HG03575 (cell line): ENCODE results near the gene ANAPC2.

Experiments
- ATAC-seq: cut with Tn5 transposase; IDR thresholded peaks from one replicate; pipeline ENCODE4 v1.9.1; 2021; ENCODE audit not compliant: unreplicated experiment, insufficient number of reproducible peaks, low FRiP score; ENCODE audit errors: extremely low read depth

The ANAPC2 gene

DNA sequence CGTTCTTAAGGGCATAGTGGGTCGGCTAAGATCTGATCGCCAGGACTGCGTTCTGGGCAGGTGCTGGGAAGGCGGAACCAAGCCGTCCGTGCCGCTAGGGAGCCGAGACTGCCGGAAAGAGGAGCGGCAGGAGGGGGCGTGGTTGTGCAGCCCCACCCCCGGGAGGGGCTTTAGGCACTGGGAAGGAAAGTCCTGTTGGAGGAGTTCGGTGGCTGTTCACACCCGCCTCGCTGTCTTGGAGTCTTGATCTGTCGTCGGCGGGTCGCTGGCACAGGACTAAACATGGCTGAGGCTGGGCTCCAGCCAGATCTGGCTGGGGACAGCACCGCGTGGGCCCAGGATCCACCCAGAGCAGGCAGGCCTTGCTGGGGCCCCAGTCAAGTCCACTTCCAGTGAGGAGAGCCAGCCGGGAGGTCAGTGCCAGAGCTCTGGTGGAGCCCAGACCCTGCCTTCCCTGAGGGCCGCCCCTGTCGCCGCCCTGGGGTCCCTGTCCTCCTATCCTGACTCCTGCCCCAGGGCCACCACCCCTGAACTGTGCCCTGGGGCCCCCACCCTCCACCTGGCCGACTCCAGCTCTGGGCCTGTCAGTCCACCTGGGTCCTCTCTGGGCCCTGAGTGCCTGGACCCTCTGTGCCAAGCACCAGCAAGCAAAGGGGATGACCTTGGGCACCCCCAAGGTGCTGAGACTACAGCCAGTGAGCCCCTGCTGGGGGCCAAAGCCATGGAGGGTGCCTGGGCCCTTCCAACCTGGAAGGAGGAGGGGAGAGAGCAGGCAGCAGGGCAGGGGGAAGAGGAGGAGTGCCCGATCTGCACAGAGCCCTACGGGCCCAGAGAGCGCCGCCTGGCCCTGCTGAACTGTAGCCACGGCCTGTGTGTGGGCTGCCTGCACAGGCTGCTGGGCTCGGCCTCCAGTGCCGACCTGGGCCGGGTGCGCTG is 29.2 kb upstream of the ANAPC2 start:
- ATAC-seq, result no peak

DNA sequence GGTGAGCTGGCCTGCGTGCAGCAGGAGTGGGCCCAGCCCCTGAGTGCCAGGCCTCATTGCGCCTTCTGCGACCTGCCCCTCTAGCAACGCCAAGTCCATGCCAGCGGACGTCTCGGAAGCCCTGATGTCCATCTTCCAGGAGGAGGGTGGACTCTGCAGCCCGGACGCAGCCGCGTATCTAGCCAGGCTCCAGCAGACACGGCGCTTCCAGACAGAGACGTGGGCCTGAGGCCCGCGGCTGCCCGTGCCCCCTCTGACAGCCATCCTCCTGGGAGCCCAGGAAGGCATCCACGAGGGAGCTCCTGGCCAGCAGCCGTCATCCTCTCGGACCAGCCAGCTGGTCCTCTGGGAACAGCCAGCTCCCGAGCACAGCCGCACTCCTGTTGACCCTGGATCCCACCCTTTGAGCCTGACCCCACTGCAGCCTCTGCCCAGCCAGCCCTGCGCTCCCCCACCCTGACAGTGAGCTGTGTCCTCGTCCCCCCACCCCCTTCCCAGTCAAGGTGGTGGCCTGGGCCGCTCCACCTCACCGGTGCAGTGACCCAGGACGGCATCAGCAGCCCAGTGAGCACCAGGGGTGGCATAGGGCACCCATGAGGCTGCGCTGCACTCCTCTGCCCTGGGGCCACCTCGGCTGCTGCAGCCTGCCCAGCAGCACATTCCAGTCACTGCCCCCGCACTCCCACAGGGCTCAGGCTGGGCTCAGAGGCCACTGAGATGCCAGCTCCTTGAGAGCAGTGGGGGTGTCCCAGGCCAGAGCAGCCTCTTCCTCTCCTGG is 28.0 kb upstream of the ANAPC2 start:
- no peak for ATAC-seq

DNA sequence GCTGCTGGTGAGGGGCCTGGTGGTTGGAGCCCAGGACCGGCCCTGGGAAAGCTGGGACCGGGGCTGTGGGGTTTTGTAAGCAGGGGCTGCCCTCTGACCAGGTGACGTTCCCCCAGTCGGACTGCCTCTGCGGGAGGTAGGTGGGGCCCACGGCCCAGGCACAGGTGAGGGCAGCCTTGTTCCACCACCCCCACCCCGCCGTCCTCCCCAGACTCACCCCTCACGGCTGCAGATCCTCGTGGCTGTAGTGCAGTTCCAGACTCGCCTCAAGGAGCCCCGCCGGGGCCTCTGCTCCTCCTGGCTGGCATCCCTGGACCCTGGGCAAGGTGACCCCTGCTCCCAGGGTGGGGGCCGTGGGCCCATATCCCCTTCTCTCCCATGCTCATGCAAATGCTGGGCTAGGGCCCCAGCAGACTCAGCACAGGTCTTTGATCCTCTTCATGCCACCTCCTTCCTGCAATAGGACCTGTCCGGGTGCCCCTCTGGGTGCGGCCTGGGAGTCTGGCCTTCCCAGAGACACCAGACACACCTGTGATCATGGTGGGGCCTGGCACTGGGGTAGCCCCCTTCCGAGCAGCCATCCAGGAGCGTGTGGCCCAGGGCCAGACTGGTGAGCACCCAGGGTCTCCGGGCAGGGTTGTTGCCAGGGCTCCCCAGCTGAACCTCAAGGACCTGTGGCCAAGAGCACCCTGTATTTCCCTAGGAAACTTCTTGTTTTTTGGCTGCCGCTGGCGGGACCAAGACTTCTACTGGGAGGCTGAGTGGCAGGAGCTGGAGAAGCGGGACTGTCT is 27.0 kb upstream of the ANAPC2 start:
- ATAC-seq, result no peak

DNA sequence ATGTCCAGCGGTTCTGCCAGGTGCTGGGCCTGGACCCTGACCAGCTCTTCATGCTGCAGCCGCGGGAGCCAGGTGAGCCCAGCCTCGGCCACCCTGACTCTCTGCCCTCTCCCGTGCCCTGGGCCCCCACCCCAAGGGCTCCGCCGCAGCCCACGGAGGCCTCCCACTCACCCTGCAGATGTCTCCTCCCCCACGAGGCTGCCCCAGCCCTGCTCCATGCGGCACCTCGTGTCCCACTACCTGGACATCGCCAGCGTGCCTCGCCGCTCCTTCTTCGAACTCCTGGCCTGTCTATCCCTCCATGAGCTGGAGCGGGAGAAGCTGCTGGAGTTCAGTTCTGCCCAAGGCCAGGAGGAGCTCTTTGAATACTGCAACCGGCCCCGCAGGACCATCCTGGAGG is 26.3 kb upstream of the ANAPC2 start:
- ATAC-seq, result no peak

DNA sequence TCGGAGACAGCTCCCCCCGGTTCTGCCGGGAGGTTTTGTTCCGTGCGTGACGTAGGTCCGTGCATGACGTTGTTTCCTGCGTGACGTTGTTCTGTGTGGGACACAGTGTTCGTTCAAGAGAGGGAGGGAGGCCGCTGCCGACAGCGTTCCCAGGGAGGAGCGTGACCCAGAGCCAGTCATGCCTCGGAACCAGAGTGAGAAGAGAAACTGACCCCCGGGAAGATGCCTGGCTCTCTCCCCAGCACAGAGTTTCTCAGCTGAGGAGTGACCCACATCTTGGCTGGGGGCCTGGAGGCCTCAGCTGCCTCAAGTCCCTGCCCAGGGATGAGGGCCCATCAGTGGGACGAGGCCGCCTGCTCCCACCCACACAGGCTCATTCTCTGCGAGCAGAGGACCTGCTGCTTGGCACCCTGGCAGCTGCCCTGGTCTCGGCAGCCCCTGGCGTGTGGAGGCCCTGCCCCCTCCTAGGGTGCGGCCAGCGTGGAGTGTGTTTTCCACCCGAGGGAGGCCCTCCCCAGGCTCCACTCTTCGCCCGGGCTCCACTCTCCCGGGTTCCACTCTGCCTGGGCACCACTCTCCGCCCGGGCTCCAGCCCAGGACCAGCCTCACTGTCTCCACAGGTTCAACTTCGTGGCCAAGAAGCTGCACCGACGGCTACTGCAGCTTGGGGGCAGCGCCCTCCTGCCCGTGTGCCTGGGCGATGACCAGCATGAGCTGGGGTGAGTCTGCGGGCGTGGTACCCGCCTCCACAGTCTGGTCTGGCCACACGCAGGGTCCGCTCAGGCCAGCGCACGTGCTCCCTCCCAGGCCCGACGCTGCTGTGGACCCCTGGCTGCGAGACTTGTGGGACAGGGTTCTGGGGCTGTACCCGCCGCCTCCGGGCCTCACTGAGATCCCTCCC is 25.1 kb upstream of the ANAPC2 start:
- no peak for ATAC-seq

DNA sequence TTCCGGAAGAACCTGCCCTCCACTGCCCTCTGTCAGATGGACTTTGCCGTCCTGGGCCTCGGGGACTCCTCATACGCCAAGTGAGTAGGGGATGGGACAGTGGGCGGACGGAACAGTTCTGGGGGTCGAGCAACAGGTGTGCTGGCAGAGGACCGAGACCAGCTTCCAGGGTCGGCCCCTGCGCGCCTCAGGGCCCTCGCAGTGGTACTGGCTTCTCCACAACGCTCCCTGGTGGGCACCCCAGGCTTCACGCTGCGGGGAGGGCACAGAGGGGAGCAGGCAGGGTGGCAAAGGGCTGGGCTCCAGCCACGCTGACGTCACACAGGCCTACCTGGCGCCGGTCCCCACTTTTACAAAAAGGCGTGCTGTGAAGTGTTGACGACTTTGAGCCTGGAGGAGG is 24.2 kb upstream of the ANAPC2 start:
- no peak for ATAC-seq

DNA sequence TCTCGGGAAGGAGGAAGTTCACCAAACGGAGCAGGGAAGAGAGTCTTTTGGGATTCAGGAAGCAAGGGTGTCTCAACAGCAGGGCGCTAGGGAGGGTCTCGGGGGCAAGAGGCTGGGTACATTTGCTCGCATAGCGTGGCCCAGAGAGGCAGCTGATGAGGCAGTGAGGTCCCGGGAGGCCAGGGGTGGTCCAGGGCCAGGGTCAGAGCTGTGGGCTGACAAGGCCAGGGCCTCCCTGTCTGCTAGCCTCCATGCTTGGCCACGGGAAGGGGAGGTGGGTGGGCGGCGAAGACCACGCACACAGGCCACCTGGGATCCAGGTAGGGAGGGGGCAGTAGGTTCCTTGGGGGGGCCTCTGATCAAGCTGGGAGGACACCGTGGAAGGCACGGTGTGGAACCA is 23.2 kb upstream of the ANAPC2 start:
- ATAC-seq, result no peak

DNA sequence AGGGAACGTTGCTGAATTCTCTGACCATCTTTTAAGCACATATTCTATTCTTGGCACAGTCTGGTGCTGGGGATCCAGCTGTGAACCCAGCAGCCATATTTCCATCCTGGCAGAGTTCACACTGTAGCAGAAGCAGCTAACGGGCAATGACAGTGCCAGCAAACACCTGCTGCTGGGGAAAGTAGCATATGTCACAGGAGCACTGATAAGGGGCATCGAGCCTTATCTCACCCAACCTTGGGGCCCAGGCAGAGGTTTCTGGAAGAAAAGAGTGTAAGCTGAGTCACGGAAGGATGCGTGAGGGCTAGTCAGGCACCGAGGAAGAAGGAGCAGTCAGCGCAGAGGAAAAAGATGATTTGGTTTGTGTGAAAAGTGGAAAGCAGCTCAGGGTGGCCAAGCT is 18.2 kb upstream of the ANAPC2 start:
- ATAC-seq, result no peak

DNA sequence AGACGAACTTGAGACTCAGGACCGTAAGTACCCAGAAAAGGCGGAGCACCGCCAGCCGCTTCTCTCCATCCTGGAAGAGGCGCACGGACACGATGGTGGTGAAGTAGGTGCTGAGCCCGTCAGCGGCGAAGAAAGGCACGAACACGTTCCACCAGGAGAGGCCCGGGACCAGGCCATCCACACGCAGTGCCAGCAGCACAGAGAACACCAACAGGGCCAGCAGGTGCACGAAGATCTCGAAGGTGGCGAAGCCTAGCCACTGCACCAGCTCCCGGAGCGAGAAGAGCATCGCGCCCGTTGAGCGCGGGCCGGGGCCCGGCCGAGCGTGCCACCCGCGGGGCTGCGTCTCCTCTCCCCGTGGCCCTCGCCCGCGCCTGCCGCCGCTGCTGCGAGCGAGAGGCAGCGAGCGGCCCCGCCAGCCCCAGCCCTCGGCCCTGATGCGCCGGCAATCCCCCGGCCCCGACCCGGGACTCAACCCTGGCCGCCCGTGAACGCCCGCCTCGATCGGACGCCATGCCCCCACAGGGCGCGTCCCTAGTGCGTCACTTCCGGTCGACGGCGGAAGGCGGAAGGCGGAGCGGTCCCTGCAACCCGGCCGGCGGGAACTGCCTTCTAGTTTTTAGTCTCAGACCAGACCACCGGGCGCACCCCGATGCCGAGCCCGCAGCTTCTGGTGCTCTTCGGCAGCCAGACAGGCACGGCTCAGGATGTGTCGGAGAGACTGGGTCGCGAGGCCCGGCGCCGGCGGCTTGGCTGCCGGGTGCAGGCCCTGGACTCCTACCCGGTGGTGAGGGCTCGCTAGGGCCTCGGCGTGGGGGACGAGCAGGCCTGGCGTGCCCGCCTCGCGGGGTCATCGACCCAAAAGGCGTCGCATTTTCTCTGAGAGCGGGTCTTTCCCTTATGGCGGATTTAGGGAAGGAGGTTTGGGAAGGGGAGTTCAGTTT is 17.0 kb upstream of the ANAPC2 start, which contains the start of the genes NDOR1 and TMEM203:
TSS of gene NDOR1 (plus strand) at position 575 of the 944 bp plus-strand sequence. CDS start at position 653, 78 bp downstream.
TSS of gene TMEM203 (minus strand) at position 523 of the 944 bp plus-strand sequence. CDS start at position 289, 234 bp downstream.
- no peak for ATAC-seq

DNA sequence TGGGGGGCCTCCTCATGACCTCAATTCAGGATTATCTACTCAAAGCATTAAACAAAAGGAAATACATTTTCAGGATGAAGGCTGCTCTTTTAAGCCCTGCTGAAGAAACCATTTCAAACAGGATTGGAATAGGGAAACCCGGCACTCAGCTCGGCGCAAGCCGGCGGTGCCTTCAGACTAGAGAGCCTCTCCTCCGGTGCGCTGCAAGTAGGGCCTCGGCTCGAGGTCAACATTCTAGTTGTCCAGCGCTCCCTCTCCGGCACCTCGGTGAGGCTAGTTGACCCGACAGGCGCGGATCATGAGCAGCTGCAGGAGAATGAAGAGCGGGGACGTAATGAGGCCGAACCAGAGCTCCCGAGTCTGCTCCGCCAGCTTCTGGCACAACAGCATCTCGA is 16.4 kb upstream of the ANAPC2 start:
- no peak for ATAC-seq

DNA sequence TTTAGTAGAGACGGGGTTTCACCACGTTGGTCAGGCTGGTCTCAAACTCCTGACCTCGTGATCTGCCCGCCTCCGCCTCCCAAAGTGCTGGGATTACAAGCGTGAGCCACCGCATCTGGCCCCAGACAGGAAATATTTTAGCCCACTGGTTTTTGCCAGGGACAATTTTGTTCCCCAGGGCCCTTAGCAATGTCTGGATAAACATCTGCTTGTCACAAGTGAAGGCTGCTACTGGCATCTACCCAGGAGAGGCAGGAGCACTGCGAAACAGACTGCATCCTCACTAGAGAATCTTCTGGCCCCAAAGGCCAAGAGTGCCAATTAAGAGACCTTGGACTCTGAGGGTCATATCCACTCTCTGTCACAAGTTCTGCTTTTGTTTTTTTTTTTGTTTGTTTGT is 14.6 kb upstream of the ANAPC2 start:
- ATAC-seq, result no peak

DNA sequence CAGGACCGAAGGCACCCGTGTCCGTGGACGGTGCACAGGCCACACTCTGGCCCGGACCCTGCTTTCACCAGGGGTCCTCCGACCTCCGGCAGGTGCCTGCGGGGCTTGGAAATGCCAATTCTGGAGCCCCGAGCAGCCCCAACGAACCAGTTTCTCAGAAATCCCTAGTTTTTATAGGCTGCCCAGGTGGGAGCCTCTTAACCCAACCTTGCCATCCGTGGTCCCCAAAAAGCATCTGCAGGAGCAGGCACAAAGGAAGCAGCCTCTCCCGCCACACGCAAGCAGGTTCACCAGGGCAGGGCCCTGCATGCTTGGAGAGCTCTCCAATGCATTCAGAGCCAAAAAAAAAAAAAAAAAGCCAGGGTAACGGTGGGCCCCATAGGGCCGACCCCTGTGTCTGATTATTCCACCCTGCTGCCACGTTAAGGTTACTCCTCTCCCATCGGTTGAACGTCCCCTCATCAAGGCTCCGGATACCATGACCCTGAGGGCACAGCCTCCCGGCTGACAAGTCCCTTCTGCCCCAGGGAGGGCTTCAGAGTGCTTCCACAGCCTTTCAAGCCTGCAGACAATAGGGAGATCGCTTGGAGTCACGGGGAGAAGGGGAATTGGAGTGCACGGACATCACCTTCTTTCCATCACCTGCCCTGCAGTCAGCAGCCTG is 13.0 kb upstream of the ANAPC2 start:
- ATAC-seq, result no peak

DNA sequence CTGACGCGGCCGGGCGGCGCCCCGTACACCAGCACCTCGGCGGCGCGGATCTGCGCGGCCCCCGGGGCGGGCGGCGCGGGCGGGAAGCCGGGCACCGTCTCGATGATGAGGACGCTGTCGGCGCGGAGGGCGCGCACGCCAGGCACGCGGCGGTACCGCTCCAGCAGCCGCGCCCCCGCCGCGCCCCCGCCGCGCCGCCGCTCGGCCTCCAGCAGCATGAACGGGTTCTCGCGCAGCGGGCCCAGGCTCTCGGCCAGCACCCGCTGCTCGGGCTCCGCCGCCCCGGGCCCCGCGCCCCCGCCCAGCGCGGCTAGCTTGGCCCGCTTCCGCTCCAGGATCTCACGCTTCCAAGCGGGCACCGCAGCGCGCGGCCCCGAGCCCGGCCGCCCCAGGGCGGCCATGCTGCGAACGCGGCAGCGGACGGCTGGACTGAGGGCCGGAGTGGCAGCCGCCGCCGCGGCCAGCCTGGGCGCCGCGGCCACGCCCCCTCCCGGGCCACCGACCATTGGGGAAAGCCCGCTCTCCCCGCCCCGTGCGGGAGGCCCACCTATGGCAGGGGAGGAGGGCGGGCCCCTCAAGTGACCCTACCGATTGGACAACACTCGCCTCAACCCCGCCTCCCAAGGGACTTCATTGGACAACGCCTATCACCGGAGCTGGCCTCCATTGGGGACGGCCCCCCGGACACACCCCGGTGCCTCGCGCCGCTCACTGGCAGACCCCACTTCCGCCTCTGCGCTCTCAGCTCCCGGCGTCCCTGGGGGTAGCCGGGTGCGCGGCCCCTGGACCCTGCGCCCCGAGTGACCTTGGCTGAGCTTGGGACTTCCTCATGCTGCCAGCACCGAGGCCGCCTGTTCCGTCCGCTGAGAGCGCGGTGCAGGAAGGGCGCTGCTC is 12.2 kb upstream of the ANAPC2 start, which contains the start of gene TPRN:
TSS of gene TPRN (minus strand) at position 431 of the 894 bp plus-strand sequence. CDS start at position 401, 30 bp downstream.
- ATAC-seq, result peak; percentile 60

DNA sequence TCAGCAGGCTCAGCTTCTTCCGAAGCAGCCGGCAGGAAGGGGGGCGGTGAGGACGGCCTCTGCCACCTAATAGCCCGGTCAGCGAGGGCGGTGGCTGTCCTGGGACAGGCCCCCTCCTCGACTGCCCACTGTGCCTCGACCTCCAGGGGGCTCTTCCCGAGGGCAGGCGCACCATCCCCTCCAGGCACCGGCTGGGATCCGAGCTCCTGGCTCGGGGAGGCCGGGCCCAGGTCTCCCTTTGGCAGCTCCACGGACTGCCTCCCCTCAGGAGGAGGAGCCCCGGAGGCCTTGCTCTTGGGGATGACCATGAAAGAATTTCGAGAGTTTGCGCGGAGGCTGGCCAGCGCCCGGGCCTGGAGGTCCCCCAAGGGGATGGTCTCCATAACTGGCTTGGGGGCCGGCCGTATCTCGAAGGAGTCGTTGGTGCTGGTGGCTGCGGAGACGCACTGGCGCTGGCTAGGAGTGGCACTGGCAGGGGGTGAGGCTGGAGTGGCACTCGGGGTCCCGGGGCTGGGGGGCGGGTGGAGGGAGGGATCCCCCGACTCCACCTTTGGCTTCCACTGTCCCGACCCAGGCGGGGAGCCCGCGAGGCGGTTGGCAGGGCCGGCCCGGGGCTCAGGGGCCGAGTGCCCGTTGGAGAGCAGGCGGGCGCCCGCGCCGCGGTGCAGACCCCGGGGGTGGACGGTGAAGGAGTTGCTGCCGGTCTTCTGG is 11.2 kb upstream of the ANAPC2 start:
- ATAC-seq, result no peak

DNA sequence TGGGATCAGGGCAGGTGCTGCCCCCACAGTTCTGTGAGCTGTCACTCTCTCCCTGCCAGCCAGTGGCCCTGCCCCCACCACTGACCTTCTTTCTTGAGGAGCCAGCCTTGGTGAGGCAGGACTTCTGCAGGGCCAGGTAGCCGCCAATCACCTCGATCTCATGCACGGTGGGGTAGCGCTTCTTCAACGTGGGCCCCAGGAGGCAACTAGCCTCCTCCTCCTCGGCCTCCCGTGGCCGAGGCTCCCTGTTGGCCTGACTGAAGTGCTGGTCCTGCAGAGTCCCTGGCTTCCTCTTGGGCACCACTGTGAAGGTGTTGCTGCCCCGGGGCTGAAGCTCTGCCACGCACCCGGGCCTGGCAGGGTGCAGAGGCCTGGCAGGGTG is 10.5 kb upstream of the ANAPC2 start:
- no peak for ATAC-seq
